ENCODE measurements around the gene IGFBP6. TPM values are rescaled to one million over a fixed set of nuclear protein-coding genes. Genes with fewer than 3 reads are reported as not detected.

IGFBP6 gene
- total and polyA plus RNA-seq, 4 donors: 1.6 to 17.6 (median 12.0) TPM

DNA sequence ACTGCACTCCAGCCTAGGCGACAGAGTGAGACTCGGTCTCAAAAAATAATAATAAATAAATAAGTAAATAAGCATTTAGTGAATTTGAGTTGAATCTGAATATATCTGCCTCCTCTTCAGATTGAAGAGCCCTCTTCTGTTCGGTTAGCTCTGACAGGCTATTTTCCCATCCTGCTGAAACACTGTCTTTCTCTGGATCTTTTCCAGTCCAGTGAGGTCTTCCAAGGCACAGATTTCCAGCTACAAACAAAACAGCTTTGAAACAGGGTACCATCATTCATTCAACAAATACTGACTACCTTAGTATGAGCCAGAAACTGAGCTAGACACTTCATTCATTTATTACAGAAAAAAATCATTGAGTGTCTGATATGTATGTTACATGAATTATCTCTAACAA is 11.1 kb upstream of the IGFBP6 start:
- H3K27ac ChIP-seq (ENCODE audit: low read depth in 1 of 2, low read length in 2 of 2): no peak overlapping the region
- no peak overlapping the region for H3K9ac ChIP-seq (ENCODE audit: low read depth in 1 of 2, low read length in 2 of 2)
- H3K27me3 ChIP-seq (ENCODE audit: control insufficient read depth in 4 of 4, insufficient read depth in 4 of 4, low read length in 3 of 4): no peaks in the 10 kb centered on the region
- 85% methylated on average over 3 of the region's 3 CpGs for WGBS
- no peaks in the 10 kb centered on the region for H3K4me1 ChIP-seq (ENCODE audit: control insufficient read depth in 4 of 4, insufficient read depth in 4 of 4, low read length in 3 of 4)
- no peaks in the 10 kb centered on the region for H3K36me3 ChIP-seq (ENCODE audit: control insufficient read depth in 4 of 4, insufficient read depth in 3 of 4, low read depth in 1 of 4, low read length in 3 of 4)
- H3K9me3 ChIP-seq (ENCODE audit: control insufficient read depth in 4 of 4, low read length in 3 of 4): no peaks in the 10 kb centered on the region
- TF ChIP-seq YY1 (IDR thresholded peaks at IDR 0.05) (no peak), SP1 (IDR thresholded peaks at IDR 0.05) (no peak), ATF3 (IDR thresholded peaks at IDR 0.05) (no peak), HNF4A (conservative IDR thresholded peaks at IDR 0.05) (no peak), CTCF (IDR thresholded peaks at IDR 0.05; ENCODE audit: low read depth, low read length, missing input control) (no peak)
- no peak overlapping the region for H3K4me3 ChIP-seq (ENCODE audit: low read depth in 1 of 3, low read length in 3 of 3)
- no peak for DNase-seq (ENCODE audit: low spot score)

DNA sequence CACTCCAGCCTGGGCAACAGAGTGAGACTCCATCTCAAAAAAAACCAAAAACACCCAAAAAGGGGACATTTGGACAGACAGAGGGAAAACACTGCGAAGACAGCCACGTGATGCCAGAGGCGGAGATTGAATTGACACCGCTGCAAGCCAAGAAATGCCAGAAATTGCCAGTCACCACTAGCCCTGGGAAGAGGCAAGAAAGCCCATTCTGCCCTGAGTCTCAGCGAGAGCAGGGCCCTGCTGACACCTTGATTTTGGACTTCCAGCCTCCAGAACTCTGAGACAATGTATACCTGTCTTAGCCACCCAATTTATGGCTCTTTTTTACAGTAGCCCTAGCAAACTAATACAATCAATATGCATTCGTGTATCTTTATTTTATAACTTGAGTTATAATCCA is 7.4 kb upstream of the IGFBP6 start:
- no peaks in the 10 kb centered on the region for H3K4me1 ChIP-seq (ENCODE audit: control insufficient read depth in 4 of 4, insufficient read depth in 4 of 4, low read length in 3 of 4)
- no peak for DNase-seq (ENCODE audit: low spot score)
- H3K27me3 ChIP-seq (ENCODE audit: control insufficient read depth in 4 of 4, insufficient read depth in 4 of 4, low read length in 3 of 4): no peaks in the 10 kb centered on the region
- no peaks in the 10 kb centered on the region for H3K9me3 ChIP-seq (ENCODE audit: control insufficient read depth in 4 of 4, low read length in 3 of 4)
- no peak overlapping the region for H3K9ac ChIP-seq (ENCODE audit: low read depth in 1 of 2, low read length in 2 of 2)
- TF ChIP-seq HNF4G (IDR thresholded peaks at IDR 0.05) (no peak), SP1 (IDR thresholded peaks at IDR 0.05) (no peak), ZBTB33 (IDR thresholded peaks at IDR 0.05) (no peak), JUND (IDR thresholded peaks at IDR 0.05) (no peak), FOXA2 (IDR thresholded peaks at IDR 0.05) (no peak)
- no peak overlapping the region for H3K4me3 ChIP-seq (ENCODE audit: low read depth in 1 of 3, low read length in 3 of 3)
- no peak overlapping the region for H3K27ac ChIP-seq (ENCODE audit: low read depth in 1 of 2, low read length in 2 of 2)
- WGBS: 95% methylated on average over 6 of the region's 6 CpGs
- H3K36me3 ChIP-seq (ENCODE audit: control insufficient read depth in 4 of 4, insufficient read depth in 3 of 4, low read depth in 1 of 4, low read length in 3 of 4): no peaks in the 10 kb centered on the region

- Histone ChIP-seq H3K4me3 (ENCODE audit: low read depth in 1 of 3, low read length in 3 of 3) (no peak overlapping the region), H3K9ac (ENCODE audit: low read depth in 1 of 2, low read length in 2 of 2) (no peak overlapping the region), H3K9me3 (ENCODE audit: control insufficient read depth in 4 of 4, low read length in 3 of 4) (no peaks in the 10 kb centered on the region), H3K36me3 (ENCODE audit: control insufficient read depth in 4 of 4, insufficient read depth in 3 of 4, low read depth in 1 of 4, low read length in 3 of 4) (no peaks in the 10 kb centered on the region), H3K27me3 (ENCODE audit: control insufficient read depth in 4 of 4, insufficient read depth in 4 of 4, low read length in 3 of 4) (no peaks in the 10 kb centered on the region), H3K4me1 (ENCODE audit: control insufficient read depth in 4 of 4, insufficient read depth in 4 of 4, low read length in 3 of 4) (no peaks in the 10 kb centered on the region), H3K27ac (ENCODE audit: low read depth in 1 of 2, low read length in 2 of 2) (no peak overlapping the region)
- TF ChIP-seq, protein P1, sequence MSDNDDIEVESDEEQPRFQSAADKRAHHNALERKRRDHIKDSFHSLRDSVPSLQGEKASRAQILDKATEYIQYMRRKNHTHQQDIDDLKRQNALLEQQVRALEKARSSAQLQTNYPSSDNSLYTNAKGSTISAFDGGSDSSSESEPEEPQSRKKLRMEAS (IDR thresholded peaks at IDR 0.05): no peak
- TF ChIP-seq ATF3 (IDR thresholded peaks at IDR 0.05): no peak
- TF ChIP-seq HNF4G (IDR thresholded peaks at IDR 0.05): no peak
- no peak for TF ChIP-seq YY1 (IDR thresholded peaks at IDR 0.05)
- no peak for TF ChIP-seq HNF4A (conservative IDR thresholded peaks at IDR 0.05)
- no peak for TF ChIP-seq JUND (IDR thresholded peaks at IDR 0.05)
- TF ChIP-seq ZBTB33 (IDR thresholded peaks at IDR 0.05): no peak
- no peak for TF ChIP-seq FOXA1 (IDR thresholded peaks at IDR 0.05)
- TF ChIP-seq NR2F2 (IDR thresholded peaks at IDR 0.05): no peak
- no peak for TF ChIP-seq RAD21 (IDR thresholded peaks at IDR 0.05)
- TF ChIP-seq SP1 (IDR thresholded peaks at IDR 0.05): no peak
- no peak for TF ChIP-seq RXRA (IDR thresholded peaks at IDR 0.05)
- TF ChIP-seq CTCF (IDR thresholded peaks at IDR 0.05; ENCODE audit: low read depth, low read length, missing input control): no peak
- no peak for TF ChIP-seq TAF1 (conservative IDR thresholded peaks at IDR 0.05)
- no peak for DNase-seq (ENCODE audit: low spot score)
- 61% methylated on average over 2 of the region's 2 CpGs for WGBS
These were observed 6.9 kb upstream of the IGFBP6 start for GRCh38 chr12:53090554-53090953.

All from liver (tissue), 9 donors.